ENCODE data around the gene GNB3.
A peak's percentile ranks its signal among the peaks of the same experiment; 100 is the strongest.
"Not testable (repeated sequence)": the region's sequence is repeated elsewhere in the genome, so short reads cannot be mapped to it uniquely, and the experiment has no call there.

Gene GNB3

DNA sequence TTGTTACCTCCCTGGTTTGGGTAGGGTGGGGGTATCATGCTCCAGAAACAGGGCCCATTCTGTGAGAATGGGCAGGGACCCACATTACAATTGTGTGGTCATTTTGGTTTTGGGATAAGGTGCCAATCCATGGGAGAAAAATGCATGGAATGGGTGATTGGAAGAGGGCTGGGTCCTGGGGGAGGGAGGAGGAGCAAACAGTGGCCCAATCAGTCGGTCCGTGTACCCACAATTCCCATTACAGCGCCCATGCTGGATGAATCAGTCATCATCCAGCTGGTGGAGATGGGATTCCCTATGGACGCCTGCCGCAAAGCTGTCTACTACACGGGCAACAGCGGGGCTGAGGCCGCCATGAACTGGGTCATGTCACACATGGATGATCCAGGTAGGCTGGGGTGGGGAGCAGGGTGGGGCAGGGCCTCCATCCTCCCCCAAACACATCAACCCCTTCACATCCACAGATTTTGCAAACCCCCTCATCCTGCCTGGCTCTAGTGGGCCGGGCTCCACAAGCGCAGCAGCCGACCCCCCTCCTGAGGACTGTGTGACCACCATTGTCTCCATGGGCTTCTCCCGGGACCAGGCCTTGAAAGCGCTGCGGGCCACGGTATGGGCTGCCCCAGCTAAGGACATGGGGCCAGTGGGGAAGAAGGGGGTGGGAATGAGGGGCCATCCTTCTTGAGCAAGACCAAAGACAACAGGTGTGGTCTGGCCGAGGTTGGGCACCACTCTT, 23.0 kb downstream of the GNB3 start:
- DNase-seq = no peak

DNA sequence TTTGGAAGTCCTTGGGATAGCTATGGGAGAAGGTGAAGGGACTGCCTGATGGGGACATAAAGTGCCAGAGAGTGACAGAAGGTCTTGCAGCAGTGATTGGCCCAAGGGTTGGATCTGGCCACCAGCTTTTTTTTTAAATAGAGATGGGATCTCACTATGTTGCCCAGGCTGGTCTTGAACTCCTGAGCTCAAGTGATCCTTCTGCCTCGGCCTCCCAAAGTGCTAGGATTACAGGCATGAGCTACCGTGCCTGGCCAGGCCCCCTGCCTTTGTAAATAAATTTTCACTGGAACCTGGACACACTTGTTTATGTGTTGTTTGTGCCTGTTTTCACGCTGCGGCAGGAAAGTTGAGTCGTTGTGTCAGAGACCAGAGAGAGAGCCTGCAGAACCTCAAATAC, 24.6 kb downstream of the GNB3 start:
- DNase-seq = not testable (repeated sequence)

DNA sequence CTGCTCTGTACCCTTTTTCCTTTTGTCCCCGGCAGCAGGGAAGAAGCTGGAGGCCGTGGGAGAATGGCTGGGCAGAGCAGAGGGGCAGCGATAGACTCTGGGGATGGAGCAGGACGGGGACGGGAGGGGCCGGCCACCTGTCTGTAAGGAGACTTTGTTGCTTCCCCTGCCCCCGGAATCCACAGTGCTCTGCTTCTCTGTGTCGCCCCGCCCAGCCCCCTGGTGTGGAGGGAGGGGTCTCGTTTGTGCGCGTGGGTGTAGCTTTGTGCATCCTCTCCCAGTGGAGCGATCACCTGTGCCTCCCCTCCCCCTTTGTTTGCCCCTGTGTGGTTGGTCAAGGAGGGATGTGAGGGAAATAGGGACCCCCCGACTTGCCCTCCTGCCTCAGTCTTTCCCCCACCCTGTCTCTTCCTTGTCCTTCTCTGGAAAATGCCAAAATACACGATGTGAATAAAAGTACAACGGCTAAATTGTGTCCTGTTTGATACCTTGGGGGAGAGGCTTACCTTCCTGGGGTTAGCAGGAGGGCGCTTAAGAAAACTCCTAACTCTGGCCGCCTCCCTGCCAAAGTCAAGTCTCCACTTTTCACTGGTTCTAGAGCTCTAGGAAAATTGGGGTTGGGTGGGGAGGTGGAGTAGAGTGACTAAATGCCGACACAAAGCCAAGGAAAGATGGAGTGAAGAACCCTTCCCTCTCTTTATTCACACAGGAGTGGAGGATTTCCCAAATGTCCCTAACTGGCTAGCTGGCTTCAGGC, 25.6 kb downstream of the GNB3 start:
- no peak for DNase-seq

DNA sequence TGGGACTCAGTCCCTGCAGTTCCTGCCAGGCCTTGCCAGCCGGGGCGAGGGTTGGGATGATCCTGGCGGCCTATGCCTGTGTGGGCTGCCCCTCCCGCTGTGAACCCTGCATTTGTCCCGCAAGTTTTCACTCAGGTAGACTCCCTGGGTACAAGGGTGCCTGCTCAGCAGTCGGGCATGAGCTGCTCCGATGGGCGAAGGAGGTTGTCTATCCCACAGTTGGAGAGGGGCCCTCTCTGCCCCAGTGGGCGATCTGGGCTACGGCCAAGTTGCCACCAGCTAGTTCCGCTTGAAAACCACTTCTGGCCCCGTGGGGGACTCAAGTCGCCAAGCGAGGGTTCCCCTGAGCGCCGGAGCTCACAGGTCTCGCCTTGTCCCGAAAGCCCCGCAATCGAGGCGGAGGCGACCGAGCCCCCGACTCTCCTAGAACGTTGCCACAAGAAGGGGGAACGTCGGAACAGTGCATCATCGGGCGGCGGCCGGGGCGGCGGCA, 26.2 kb downstream of the GNB3 start:
- peak; percentile 48 for DNase-seq

DNA sequence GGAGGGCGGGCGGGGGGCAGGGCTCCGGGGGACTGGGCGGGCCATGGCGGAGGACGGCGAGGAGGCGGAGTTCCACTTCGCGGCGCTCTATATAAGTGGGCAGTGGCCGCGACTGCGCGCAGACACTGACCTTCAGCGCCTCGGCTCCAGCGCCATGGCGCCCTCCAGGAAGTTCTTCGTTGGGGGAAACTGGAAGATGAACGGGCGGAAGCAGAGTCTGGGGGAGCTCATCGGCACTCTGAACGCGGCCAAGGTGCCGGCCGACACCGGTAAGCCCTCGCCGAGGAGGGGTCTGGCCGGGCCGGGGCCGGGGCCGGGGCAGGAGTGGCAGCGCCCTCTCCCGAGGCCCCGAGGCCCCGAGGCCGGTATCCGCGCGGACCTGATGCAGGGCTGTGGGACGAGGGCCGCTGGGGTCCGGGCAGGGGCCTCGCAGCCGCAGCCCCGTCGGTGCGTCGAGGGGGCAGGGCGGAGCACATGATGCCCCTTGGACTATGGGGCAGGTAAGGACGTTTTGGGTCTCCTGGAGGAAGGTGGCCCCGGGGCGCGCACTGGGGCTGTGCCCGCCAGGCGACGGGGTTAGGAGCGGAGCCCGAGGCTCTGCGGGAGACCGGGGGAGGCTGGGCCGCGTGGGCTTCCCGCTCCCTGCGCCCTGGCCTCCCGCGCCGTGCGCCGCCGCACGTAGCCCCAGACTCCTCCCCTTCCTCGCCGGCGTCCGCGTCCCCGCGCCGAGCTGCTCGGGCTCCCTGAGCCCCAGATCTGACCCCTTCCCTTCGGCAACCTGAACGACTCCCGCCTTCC, 26.9 kb downstream of the GNB3 start, which contains the start of gene TPI1:
Gene TPI1 (plus strand): TSS at position 119 of the 798 bp plus-strand sequence. CDS start 36 bp downstream, at position 155.
- peak; percentile 77 for DNase-seq

DNA sequence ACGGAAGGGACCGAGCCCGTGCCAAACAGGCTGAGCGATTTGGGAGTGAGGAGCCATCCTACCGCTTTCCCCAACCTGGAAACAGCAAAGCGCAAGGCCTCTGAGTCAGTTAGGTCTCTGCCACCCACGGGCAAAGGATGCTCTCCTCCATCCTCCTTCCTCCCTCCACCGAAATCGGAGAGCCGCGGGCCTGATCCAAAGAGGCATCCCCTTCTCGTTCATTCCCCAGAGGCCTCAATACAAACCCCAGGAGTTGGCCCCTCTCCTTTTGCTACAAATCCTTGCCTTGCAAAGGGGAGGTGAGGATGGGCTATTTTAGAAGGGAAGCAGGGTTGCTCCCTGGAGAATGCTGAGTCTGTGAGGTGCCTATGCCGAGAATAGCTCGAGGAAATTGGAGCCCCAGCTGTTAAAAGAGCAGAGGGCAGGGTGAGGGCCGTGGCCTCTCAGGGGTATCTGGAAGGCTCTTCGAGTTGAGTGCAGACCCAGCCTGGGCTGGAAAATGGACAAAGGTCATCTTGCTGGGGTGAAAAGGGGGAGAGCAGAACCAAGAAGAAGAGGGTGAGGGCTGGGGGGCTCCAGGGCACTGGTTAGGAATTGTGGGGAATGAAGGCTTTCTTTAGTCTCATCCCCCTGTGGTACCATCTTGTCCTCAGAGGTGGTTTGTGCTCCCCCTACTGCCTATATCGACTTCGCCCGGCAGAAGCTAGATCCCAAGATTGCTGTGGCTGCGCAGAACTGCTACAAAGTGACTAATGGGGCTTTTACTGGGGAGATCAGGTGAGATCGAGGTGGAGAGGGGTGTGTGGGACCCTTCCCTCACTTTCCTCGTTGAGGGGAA, 27.7 kb downstream of the GNB3 start:
- DNase-seq = no peak

DNA sequence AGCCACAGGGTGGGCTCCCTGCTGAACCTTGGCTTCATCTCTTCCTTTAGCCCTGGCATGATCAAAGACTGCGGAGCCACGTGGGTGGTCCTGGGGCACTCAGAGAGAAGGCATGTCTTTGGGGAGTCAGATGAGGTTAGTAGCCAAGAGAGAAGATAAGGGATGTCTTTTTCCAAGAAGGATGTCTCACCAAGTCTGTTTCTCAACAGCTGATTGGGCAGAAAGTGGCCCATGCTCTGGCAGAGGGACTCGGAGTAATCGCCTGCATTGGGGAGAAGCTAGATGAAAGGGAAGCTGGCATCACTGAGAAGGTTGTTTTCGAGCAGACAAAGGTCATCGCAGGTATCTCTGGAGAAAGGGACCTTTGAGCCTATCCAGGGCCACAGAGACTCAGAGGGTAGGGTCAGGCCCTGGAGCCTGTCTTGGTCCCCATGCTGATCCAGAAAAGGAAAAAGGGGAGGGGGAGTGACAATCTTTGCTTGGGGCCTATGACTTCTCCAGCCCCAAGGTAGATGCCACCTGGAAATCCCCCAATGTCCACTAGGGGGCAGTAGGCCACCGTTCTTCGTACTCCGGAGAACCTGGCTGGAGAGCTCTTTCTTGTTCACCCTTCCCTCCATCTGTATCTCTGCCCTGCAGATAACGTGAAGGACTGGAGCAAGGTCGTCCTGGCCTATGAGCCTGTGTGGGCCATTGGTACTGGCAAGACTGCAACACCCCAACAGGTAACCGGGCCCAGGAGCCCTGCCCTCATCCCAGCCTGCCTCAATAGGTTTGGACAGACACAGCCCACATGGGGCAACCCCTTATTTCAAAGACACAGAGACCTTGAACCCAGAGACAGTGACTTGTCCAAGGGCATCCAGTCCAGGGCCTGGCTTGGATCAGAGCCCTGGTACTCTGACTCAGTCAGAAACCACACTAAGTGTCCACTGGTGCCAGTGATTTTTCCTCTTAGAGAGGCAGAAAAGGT, 28.6 kb downstream of the GNB3 start:
- DNase-seq = peak; percentile 77

DNA sequence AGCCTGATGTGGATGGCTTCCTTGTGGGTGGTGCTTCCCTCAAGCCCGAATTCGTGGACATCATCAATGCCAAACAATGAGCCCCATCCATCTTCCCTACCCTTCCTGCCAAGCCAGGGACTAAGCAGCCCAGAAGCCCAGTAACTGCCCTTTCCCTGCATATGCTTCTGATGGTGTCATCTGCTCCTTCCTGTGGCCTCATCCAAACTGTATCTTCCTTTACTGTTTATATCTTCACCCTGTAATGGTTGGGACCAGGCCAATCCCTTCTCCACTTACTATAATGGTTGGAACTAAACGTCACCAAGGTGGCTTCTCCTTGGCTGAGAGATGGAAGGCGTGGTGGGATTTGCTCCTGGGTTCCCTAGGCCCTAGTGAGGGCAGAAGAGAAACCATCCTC, 29.6 kb downstream of the GNB3 start:
- DNase-seq = not testable (repeated sequence)

DNA sequence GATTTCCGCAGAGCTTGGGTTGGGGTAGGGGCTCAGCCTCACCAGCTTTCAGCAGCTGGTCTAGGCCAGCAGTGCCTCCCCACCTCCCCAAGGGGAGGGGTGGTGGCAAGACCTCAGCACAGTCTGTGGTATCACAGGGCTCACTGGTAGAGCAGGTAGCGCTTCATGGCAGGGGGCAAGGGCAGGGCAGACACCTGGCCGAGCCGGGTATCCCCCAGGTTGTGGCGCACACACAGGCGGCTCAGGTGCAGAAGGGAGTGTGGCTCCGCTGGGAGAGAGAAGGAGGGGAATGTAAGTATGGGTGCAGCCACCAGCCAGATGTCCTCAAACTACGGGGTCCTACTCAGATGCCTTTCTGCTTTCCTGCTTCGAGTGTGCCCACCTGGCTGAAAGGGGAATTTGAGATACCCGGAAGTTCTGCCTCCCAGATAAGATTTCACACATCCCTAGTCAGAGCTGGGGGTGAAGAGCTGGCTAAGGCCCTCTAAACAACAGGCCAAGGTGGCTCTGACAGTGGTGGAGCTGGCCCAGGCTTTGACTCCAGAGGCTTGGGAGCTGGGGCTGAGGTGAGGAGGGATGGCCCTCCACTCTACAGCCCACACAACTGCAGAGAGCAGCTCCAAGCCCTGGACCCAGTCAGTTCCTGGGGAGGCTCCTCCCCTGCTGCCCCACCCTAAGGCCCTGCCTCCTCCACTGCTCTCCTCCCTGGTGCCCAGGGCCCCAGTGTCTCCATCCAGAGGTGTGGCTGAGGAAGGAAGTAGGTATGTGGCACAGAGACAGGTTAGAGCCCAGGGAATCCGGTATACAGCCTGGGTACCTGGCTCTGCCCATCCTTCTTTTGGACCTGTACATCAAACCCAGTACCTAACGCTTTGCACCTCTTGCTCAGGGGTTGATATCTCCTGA, 30.6 kb downstream of the GNB3 start:
- DNase-seq = no peak

DNA sequence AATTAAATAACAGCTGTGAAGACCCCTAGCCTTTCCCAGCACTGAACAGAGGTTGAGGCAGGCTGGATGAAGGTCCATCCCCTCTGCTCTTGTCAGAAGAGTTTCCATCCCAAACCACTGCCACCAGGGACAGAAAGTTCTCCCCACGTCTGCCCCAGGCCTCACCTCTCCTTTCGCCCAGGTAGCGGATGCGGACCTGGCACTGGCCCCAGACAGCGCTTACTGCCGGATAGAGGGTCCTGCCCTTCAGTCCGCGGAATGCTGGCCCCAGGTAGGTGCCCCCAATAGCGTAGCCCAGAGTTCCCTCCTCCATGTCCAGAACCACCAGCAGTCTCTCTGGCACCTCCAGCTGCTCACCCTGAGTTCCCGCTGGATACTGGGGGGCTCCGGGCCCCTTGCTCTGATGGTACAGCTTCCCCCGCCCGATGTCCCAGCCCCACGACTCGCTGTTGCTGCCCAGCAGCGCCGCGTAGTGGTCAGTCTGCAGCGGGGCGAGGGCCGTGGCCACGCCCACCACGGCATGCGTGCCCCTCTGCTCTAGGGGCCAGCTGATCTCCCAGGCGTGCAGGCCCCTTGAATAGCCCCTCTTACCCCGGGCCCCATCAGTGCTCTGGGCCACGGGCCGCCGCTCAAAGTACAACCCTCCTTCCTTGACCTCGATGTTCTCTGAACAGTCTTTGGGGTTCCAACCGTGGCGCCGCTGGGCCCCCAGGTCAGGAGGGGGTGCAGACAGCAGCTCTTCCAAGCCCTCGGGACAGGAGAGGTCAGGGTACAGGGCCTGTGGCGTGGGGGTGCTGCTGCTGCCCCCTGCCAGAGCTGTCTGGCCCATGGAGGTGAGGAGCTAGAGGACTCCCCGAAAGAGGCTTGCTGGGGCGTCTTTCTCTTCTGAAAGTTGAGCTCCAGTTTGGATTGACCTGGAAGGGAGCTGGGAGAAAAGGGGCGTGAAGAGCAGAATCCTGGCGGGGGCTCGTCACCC, 31.6 kb downstream of the GNB3 start:
- peak; percentile 75 for DNase-seq

DNA sequence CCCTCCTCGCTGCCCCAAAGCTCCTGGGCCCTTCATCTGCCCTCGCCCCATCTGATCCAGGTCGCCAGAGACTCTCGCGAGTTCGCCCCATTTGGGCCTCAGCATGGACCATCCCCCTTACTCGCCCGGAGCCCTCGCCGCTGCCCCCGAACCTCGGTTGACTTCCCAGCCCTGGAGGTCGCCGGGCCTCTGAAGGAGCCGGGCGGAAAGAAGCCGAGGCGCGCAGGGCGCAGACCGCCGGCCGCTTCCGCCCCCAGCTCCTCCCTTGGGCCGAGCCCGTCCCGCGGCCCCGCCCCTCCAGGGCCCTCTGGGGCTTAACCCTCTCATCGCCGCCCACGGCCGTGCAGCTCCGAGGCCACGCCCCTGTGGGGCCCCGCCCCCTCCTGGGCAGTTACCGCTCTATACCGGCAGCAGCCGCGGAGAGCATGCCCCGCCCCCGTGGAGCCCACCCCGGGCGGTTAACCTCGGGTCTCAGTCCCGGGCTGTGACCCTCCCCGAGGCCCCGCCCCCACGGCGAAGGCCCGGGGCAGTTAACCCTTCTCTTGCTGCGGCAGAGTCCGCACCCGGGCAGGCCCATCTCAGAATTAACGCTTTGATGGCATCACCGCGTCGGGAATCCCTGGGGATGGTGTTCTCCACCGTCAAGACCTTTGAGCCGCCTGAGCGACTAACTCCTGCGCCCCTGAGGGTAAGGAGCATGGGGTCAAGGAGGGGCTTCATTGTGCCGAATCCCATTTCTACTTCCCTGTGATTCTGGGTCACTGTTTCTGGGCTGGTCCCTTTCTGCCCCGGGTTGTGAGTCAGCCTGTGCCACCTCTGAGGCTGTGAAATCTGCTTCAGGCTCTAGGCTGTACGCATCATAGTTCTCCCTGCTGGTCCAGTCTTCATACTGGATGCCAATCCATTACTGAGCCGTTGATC, 32.6 kb downstream of the GNB3 start, which contains the start of gene SPSB2:
Gene SPSB2 (minus strand): TSS at position 210 of the 921 bp plus-strand sequence. CDS start 402 bp downstream, outside the sequence.
- DNase-seq = peak; percentile 98

DNA sequence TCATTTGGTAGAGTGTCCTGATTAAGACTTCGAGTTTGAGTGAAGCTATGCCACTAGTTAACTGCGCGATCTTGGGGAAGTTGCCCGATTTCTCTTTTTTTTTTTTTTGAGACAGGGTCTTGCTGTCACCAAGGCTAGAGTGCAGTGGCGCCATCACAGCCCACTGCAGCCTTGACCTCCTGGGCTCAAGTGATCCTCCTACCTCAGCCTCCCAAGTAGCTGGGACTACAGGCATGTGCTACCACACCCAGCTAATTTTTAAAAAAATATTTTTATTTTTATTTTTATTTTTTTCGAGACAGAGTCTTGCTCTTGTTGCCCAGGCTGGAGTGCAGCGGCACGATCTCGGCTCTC, 33.3 kb downstream of the GNB3 start:
- not testable (repeated sequence) for DNase-seq

DNA sequence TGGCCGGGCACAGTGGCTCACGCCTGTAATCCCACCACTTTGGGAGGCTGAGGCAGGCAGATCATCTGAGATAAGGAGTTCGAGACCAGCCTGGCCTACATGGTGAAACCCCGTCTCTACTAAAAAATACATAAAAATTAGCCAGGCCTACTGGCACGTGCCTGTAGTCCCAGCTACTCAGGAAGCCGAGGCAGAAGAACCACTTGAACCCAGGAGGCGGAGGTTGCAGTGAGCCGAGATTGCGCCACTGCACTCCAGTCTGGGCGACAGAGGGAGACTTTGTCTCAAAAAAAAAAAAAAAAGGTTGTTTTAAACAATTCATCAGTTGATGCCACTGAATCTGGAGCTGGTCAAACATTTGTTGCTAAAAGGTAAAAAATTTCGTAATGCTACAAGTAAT, 39.1 kb downstream of the GNB3 start:
- DNase-seq = not testable (repeated sequence)

DNA sequence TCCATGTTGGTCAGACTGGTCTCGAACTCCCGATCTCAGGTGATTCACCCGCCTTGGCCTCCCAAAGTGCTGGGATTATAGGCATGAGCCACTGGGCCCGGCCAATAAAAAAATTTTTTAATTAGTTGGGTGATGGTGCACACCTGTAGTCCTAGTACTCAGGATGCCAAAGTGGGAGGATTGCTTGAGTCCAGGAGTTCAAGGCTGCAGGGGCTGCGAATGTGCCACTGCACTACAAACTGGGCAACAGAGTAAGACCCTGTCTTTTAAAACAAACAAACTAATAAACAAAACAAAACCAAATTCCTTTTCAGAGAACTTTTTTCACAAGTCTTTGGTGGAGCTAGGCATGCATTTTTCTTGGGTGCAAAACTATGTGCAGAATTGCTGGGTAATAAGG, 42.5 kb downstream of the GNB3 start:
- no peak for DNase-seq

DNA sequence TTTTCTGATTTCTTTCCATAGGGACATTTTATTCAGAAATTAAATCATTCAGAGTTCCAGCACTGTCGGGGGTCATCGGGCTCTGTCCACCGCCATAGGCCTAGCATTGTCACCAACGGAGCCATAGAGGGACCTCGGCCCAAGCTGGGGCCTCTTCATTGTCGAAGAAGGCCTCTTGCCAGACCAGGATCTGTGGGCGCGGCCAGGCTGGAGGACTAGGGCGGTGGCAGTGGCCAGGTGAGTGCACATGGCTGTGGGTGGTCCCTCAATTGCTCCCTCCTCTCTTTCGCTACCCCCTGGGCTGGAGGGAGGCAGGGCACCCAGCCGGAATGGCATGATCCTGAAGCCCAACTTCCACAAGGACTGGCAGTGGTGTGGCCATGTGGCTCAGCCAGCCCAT, 43.0 kb downstream of the GNB3 start:
- no peak for DNase-seq

DNA sequence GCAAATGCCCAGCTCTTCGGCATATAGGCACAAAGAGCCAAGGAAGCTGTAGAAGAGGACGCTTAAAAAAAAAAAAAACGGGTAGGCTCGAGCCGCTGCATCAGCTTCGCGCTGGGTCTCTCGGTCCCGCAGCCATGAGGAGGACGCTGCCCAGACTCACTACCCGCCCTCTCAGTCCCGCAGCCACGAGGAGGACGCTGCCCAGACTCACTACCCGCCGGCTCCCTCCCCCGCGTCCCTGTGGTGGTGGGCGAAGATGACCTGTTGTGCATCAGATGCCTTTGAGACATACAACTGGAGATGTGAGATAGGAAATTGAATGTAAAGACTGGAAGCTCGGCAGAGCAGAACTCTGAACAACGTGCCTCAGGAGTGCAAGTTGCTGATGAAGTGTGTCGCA, 43.8 kb downstream of the GNB3 start:
- DNase-seq = no peak

DNA sequence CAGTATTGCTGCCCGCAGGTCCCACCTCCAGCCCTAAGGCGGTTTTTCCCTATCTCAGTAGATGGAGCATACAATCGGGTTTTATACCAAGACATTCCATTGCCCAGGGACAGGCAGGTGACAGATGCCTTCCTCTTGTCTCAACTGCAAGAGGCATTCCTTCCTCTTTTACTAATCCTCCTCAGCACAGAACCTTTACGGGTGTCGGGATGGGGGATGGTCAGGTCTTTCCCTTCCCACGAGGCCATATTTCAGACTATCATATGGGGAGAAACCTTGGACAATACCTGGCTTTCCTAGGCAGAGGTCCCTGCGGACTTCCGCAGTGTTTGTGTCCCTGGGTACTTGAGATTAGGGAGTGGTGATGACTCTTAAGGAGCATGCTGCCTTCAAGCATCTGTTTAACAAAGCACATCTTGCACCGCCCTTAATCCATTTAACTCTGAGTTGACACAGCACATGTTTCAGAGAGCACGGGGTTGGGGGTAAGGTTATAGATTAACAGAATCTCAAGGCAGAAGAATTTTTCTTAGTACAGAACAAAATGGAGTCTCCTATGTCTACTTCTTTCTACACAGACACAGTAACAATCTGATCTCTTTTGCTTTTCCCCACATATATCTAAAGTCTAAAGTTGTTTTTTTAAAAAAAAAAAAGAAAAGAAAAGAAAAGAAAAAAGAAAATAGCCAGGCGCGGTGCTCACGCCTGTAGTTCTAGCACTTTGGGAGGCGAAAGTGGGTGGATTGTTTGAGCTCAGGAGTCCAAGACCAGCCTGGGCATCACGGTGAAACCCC, 45.7 kb downstream of the GNB3 start:
- DNase-seq = not testable (repeated sequence)
